K562 (cell line): Measurements from ENCODE around the gene UBE2S. TPM values are rescaled to one million over a fixed set of nuclear protein-coding genes. Genes with fewer than 3 reads are reported as not detected.
A peak's percentile ranks its signal among the peaks of the same experiment; 100 is the strongest.

Experiments
- BRD9 ChIP-seq: fragments of 450-650 bp; IDR thresholded peaks from 2 replicates; pipeline ENCODE4 v1.6.1; 2018; ENCODE audit warnings: low read depth; ENCODE audit not compliant: partially characterized antibody
- CBX8 ChIP-seq: fragments of 200-600 bp; sonication (generic); IDR thresholded peaks from 2 replicates; pipeline ENCODE4 v1.6.1; 2012; ENCODE audit warnings: borderline replicate concordance, mixed run types, low read depth, mild to moderate bottlenecking, moderate library complexity, mixed read lengths, low read length, control low read depth, inconsistent platforms; ENCODE audit not compliant: poor library complexity, severe bottlenecking; ENCODE audit errors: extremely low read depth
- E2F3 ChIP-seq: fragments of 250-450 bp; sonication (Bioruptor Pico); IDR thresholded peaks from 2 replicates; pipeline ENCODE4 v1.4.0; 2020; ENCODE audit warnings: mild to moderate bottlenecking
- HIVEP1 ChIP-seq: fragments of 250-450 bp; sonication (Bioruptor Pico); IDR thresholded peaks from 2 replicates; pipeline ENCODE4 v1.4.0; 2020; ENCODE audit warnings: mild to moderate bottlenecking
- LARP7 ChIP-seq: fragments of 450-650 bp; IDR thresholded peaks from 2 replicates; pipeline ENCODE4 v1.6.1; 2016
- NR4A1 ChIP-seq, 2 experiments: fragments of 250-450 bp in 1 of 2; fragments of 450-650 bp in 1 of 2; sonication (Bioruptor Pico) in 1 of 2; IDR thresholded peaks; 2 replicates each; pipeline versions ENCODE4 v1.4.0 to v1.6.1; 2016 to 2020; ENCODE audit warnings: mild to moderate bottlenecking in 2 of 2, missing compliant biosample characterization in 1 of 2, missing genetic modification characterization in 1 of 2, moderate library complexity in 1 of 2
- NRF1 ChIP-seq, 2 experiments: fragments of 450-650 bp; IDR thresholded peaks in 1 of 2; conservative IDR thresholded peaks in 1 of 2; 2 replicates each; pipeline ENCODE4 v1.6.1; 2014; ENCODE audit warnings: mild to moderate bottlenecking in 2 of 2
- NUFIP1 ChIP-seq: fragments of 450-650 bp; IDR thresholded peaks from 2 replicates; pipeline ENCODE4 v1.6.1; 2018; ENCODE audit not compliant: partially characterized antibody
- SETDB1 ChIP-seq: IDR thresholded peaks from one replicate; pipeline ENCODE4 v1.6.1; 2012; ENCODE audit warnings: low read length, control low read depth, inconsistent platforms
- STAT5A ChIP-seq: IDR thresholded peaks from 2 replicates; pipeline ENCODE4 v1.6.1; 2012; ENCODE audit warnings: low read length, inconsistent platforms, borderline replicate concordance
- ZC3H11A ChIP-seq: IDR thresholded peaks from 2 replicates; pipeline ENCODE4 v1.6.1; 2012; ENCODE audit warnings: low read depth, low read length, improper control_type of control experiment
- ZC3H8 ChIP-seq: fragments of 450-650 bp; IDR thresholded peaks from 2 replicates; pipeline ENCODE4 v1.6.1; 2017
- ZNF239 ChIP-seq: fragments of 250-450 bp; sonication (Bioruptor Pico); IDR thresholded peaks from 2 replicates; pipeline ENCODE4 v1.4.0; 2020; ENCODE audit warnings: mild to moderate bottlenecking
- ZNF347 ChIP-seq: fragments of 450-650 bp; formaldehyde crosslinking; IDR thresholded peaks from 2 replicates; pipeline ENCODE4 v1.4.0; 2020; ENCODE audit warnings: low read depth, mild to moderate bottlenecking, moderate library complexity
- ZNF384 ChIP-seq: IDR thresholded peaks from 2 replicates; pipeline ENCODE4 v1.6.1; 2012; ENCODE audit warnings: low read depth, low read length, improper control_type of control experiment
- ZNF445 ChIP-seq: fragments of 250-450 bp; sonication (Bioruptor Pico); IDR thresholded peaks from 2 replicates; pipeline ENCODE4 v1.4.0; 2020; ENCODE audit warnings: low read depth, mild to moderate bottlenecking, moderate library complexity
- polyA plus RNA-seq, 8 experiments: library from polyadenylated mRNA; depleted of rRNA in 4 of 8; stranded (reverse) in 5 of 8; unstranded in 3 of 8; fragments of >200 nt; fragmentation: Nextera tagmentation in 2 of 8; fragmentation: Illumina TruSeq in 1 of 8; extraction: Ambion mirVana in 2 of 8; extraction: Trizol in 1 of 8; gene quantifications; 2 replicates each; pipeline versions ENCODE4 v1.2.1 to v1.2.3, GENCODE V29; 2011 to 2014; ENCODE audit warnings: inconsistent platforms in 1 of 8, missing spikeins in 1 of 8
- total RNA-seq, 7 experiments: library from RNA; depleted of rRNA in 6 of 7; stranded (reverse); fragments of >200 nt in 6 of 7; fragmentation: Illumina TruSeq in 2 of 7; extraction: Trizol in 2 of 7; gene quantifications; 2 replicates each; pipeline versions ENCODE4 v1.2.1 to v1.2.3, GENCODE V29; 2011 to 2021; ENCODE audit warnings: low replicate concordance in 1 of 7
- TF ChIP-seq, protein P1 (sequence below): fragments of 450-650 bp; IDR thresholded peaks from 2 replicates; pipeline ENCODE4 v1.6.1; 2016; ENCODE audit warnings: low read depth
- TF ChIP-seq, protein P2 (sequence below): fragments of 450-650 bp; IDR thresholded peaks from 2 replicates; pipeline ENCODE4 v1.6.1; 2016; ENCODE audit warnings: borderline replicate concordance
- TF ChIP-seq, protein P3 (sequence below): fragments of 250-450 bp; sonication (Bioruptor Pico); IDR thresholded peaks from 2 replicates; pipeline ENCODE4 v1.8.0; 2022; ENCODE audit warnings: inconsistent platforms

UBE2S gene
- total and polyA plus RNA-seq, 9 of the 15 experiments (the other 6 are each of a cell fraction or from before 2014, with no cell fraction given), result 1.5 to 1,305 (median 157) TPM

DNA sequence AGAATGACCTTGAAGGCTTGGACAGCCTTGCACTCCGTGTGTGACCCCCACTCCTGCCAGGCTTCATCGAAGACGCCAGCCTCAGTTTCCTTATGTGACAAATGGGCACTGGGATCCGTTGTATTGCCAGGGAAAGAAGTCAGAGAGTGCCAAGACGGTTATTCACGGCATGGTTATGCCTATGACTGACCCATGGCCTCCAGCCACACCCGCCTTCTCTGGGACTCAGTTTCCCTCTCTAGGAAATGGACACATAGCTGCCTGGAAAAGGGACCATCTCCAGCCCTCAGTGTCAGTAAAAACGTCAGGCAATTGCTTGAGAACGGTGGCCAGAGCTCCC lies 915 bp upstream of the UBE2S start (continued):
- TF ChIP-seq, protein P1, sequence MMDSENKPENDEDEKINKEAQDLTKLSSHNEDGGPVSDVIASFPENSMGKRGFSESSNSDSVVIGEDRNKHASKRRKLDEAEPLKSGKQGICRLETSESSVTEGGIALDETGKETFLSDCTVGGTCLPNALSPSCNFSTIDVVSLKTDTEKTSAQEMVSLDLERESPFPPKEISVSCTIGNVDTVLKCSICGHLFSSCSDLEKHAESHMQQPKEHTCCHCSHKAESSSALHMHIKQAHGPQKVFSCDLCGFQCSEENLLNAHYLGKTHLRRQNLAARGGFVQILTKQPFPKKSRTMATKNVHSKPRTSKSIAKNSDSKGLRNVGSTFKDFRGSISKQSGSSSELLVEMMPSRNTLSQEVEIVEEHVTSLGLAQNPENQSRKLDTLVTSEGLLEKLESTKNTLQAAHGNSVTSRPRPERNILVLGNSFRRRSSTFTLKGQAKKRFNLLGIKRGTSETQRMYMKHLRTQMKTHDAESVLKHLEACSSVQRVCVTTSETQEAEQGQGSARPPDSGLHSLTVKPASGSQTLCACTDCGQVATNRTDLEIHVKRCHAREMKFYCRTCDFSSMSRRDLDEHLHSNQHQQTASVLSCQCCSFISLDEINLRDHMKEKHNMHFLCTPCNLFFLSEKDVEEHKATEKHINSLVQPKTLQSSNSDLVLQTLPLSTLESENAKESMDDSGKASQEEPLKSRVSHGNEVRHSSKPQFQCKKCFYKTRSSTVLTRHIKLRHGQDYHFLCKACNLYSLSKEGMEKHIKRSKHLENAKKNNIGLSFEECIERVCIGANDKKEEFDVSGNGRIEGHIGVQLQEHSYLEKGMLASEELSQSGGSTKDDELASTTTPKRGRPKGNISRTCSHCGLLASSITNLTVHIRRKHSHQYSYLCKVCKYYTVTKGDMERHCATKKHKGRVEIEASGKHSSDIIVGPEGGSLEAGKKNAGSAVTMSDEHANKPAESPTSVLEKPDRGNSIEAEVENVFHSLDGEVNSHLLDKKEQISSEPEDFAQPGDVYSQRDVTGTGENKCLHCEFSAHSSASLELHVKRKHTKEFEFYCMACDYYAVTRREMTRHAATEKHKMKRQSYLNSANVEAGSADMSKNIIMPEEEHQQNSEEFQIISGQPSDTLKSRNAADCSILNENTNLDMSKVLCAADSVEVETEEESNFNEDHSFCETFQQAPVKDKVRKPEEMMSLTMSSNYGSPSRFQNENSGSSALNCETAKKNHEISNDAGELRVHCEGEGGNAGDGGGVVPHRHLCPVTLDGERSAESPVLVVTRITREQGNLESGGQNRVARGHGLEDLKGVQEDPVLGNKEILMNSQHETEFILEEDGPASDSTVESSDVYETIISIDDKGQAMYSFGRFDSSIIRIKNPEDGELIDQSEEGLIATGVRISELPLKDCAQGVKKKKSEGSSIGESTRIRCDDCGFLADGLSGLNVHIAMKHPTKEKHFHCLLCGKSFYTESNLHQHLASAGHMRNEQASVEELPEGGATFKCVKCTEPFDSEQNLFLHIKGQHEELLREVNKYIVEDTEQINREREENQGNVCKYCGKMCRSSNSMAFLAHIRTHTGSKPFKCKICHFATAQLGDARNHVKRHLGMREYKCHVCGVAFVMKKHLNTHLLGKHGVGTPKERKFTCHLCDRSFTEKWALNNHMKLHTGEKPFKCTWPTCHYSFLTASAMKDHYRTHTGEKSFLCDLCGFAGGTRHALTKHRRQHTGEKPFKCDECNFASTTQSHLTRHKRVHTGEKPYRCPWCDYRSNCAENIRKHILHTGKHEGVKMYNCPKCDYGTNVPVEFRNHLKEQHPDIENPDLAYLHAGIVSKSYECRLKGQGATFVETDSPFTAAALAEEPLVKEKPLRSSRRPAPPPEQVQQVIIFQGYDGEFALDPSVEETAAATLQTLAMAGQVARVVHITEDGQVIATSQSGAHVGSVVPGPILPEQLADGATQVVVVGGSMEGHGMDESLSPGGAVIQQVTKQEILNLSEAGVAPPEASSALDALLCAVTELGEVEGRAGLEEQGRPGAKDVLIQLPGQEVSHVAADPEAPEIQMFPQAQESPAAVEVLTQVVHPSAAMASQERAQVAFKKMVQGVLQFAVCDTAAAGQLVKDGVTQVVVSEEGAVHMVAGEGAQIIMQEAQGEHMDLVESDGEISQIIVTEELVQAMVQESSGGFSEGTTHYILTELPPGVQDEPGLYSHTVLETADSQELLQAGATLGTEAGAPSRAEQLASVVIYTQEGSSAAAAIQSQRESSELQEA, result no peak
- TF ChIP-seq NR4A1 (CRISPR knock-in tag; IDR thresholded peaks at IDR 0.05), result no peak
- peak; percentile 87 for TF ChIP-seq NR4A1 (tag; IDR thresholded peaks at IDR 0.05)
- 0 out of 2 replicates have a peak, but pooled peaks have one; percentile 51 for TF ChIP-seq LARP7
- 0 out of 2 replicates have a peak, but pooled peaks have one; percentile 59 for TF ChIP-seq ZC3H8
- peak; percentile 90 for TF ChIP-seq BRD9
- TF ChIP-seq ZNF445 (CRISPR knock-in tag), result no peak
- TF ChIP-seq, protein P2, sequence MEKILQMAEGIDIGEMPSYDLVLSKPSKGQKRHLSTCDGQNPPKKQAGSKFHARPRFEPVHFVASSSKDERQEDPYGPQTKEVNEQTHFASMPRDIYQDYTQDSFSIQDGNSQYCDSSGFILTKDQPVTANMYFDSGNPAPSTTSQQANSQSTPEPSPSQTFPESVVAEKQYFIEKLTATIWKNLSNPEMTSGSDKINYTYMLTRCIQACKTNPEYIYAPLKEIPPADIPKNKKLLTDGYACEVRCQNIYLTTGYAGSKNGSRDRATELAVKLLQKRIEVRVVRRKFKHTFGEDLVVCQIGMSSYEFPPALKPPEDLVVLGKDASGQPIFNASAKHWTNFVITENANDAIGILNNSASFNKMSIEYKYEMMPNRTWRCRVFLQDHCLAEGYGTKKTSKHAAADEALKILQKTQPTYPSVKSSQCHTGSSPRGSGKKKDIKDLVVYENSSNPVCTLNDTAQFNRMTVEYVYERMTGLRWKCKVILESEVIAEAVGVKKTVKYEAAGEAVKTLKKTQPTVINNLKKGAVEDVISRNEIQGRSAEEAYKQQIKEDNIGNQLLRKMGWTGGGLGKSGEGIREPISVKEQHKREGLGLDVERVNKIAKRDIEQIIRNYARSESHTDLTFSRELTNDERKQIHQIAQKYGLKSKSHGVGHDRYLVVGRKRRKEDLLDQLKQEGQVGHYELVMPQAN, result 0 out of 2 replicates have a peak, but pooled peaks have one; percentile 29
- TF ChIP-seq SETDB1, result no peak
- TF ChIP-seq ZNF384, result no peak
- TF ChIP-seq, protein P3, sequence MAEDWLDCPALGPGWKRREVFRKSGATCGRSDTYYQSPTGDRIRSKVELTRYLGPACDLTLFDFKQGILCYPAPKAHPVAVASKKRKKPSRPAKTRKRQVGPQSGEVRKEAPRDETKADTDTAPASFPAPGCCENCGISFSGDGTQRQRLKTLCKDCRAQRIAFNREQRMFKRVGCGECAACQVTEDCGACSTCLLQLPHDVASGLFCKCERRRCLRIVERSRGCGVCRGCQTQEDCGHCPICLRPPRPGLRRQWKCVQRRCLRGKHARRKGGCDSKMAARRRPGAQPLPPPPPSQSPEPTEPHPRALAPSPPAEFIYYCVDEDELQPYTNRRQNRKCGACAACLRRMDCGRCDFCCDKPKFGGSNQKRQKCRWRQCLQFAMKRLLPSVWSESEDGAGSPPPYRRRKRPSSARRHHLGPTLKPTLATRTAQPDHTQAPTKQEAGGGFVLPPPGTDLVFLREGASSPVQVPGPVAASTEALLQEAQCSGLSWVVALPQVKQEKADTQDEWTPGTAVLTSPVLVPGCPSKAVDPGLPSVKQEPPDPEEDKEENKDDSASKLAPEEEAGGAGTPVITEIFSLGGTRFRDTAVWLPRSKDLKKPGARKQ, result no peak
- no peak for TF ChIP-seq ZC3H11A
- no peak for TF ChIP-seq HIVEP1 (CRISPR knock-in tag)
- TF ChIP-seq ZNF239, result no peak
- no peak for TF ChIP-seq STAT5A
- TF ChIP-seq E2F3, result no peak
- no peak for TF ChIP-seq NUFIP1
- no peak for TF ChIP-seq CBX8
- TF ChIP-seq ZNF347, result no peak
- TF ChIP-seq NRF1 (conservative IDR thresholded peaks at IDR 0.05 in 1 of 2, IDR thresholded peaks at IDR 0.05 in 1 of 2), result no peak
